DND-41 (cell line): Measurements from ENCODE around the gene TAGLN2.

Experiments used
- ATAC-seq: fragments of 200-7000 bp; cut with Tn5 transposase; 3 replicates; pipeline ENCODE4 v1.9.1; 2021; ENCODE audit warnings: low read depth; ENCODE audit not compliant: insufficient read depth
- DNase-seq: peaks from one replicate; pipeline ENCODE4 v3.0.0-alpha.2; 2020
- H2AFZ ChIP-seq: 2 replicates; pipeline ENCODE4 v1.6.0; 2012; ENCODE audit warnings: low read depth, low read length
- H3K27ac ChIP-seq: 2 replicates; pipeline ENCODE4 v1.5.1; 2012; ENCODE audit warnings: low read length, inconsistent platforms
- H3K27me3 ChIP-seq: fragments of 200-600 bp; sonication (generic); 2 replicates; pipeline ENCODE4 v1.6.0; 2012; ENCODE audit warnings: low read length, mild to moderate bottlenecking, inconsistent platforms; ENCODE audit not compliant: insufficient read depth, poor library complexity
- H3K36me3 ChIP-seq: 2 replicates; pipeline ENCODE4 v1.5.1; 2012; ENCODE audit warnings: low read length, inconsistent platforms; ENCODE audit not compliant: insufficient read depth
- H3K4me1 ChIP-seq: 2 replicates; pipeline ENCODE4 v1.5.1; 2012; ENCODE audit warnings: mild to moderate bottlenecking, low read length; ENCODE audit not compliant: insufficient read depth
- H3K4me2 ChIP-seq: 2 replicates; pipeline ENCODE4 v1.6.0; 2012; ENCODE audit warnings: mild to moderate bottlenecking, moderate library complexity, low read length, inconsistent platforms; ENCODE audit not compliant: insufficient read depth
- H3K4me3 ChIP-seq, 2 experiments: fragments of 200-600 bp in 1 of 2; shearing (Covaris generic) in 1 of 2; 2 replicates each; pipeline ENCODE4 v1.5.1; 2012 to 2016; ENCODE audit warnings: inconsistent platforms in 2 of 2, low read length in 2 of 2, mild to moderate bottlenecking in 2 of 2, low read depth in 1 of 2, moderate library complexity in 1 of 2
- H3K79me2 ChIP-seq: 2 replicates; pipeline ENCODE4 v1.6.0; 2012; ENCODE audit warnings: low read length, inconsistent platforms; ENCODE audit not compliant: insufficient read depth
- H3K9ac ChIP-seq: 2 replicates; pipeline ENCODE4 v1.6.0; 2012; ENCODE audit warnings: low read depth, mild to moderate bottlenecking, inconsistent platforms, low read length, moderate library complexity
- H3K9me3 ChIP-seq: 2 replicates; pipeline ENCODE4 v1.5.1; 2012; ENCODE audit warnings: low read length, moderate library complexity, mild to moderate bottlenecking, inconsistent platforms; ENCODE audit not compliant: insufficient read depth, severe bottlenecking
- H4K20me1 ChIP-seq: 2 replicates; pipeline ENCODE4 v1.6.0; 2012; ENCODE audit warnings: low read length; ENCODE audit not compliant: insufficient read depth
- EZH2 ChIP-seq: IDR thresholded peaks from 3 replicates; pipeline ENCODE4 v1.6.1; 2012; ENCODE audit warnings: borderline replicate concordance, low read depth, mild to moderate bottlenecking, moderate library complexity, low read length, inconsistent platforms; ENCODE audit not compliant: severe bottlenecking
- TF ChIP-seq, protein P1 (sequence below): IDR thresholded peaks from 2 replicates; pipeline ENCODE4 v1.5.1; 2012; ENCODE audit warnings: borderline replicate concordance, low read length, moderate library complexity, mild to moderate bottlenecking; ENCODE audit not compliant: poor library complexity, severe bottlenecking; ENCODE audit errors: extremely low read depth

The TAGLN2 gene

DNA sequence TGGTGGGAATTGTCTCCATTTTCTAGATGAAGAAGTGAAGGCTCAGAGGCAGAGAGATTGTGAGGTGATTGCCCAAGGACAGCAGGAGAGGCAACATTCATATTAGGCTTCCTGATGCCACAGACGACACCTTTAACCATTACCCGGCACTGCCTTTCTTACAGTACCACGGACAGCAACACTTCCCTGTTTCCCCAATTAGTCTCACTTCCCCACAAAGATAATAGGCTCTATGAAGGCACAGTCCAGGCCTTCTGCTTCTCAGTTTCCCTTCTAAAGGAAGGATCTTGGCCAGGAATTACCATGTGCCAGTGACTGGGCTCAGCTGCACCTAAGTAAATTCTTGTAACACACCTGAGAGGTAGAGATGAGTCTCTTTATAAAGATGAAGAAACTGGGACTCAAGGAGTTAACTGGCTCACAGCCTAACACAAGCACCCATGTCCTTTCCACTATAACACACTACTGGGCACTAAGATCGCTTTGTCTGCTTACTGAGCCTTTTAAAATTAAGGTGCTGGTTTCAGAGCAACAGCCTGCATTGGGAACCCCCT lies 10.5 kb upstream of the TAGLN2 start:
- H3K9ac ChIP-seq, result no peak overlapping the region
- H2AFZ ChIP-seq, result no peak overlapping the region
- H3K79me2 ChIP-seq, result no peaks in the 10 kb centered on the region
- no peak overlapping the region for H3K4me2 ChIP-seq
- TF ChIP-seq, protein P1, sequence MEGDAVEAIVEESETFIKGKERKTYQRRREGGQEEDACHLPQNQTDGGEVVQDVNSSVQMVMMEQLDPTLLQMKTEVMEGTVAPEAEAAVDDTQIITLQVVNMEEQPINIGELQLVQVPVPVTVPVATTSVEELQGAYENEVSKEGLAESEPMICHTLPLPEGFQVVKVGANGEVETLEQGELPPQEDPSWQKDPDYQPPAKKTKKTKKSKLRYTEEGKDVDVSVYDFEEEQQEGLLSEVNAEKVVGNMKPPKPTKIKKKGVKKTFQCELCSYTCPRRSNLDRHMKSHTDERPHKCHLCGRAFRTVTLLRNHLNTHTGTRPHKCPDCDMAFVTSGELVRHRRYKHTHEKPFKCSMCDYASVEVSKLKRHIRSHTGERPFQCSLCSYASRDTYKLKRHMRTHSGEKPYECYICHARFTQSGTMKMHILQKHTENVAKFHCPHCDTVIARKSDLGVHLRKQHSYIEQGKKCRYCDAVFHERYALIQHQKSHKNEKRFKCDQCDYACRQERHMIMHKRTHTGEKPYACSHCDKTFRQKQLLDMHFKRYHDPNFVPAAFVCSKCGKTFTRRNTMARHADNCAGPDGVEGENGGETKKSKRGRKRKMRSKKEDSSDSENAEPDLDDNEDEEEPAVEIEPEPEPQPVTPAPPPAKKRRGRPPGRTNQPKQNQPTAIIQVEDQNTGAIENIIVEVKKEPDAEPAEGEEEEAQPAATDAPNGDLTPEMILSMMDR, result no peak
- TF ChIP-seq EZH2, result no peak
- H3K4me3 ChIP-seq, result no peak overlapping the region
- H3K27ac ChIP-seq, result no peak overlapping the region
- H4K20me1 ChIP-seq, result no peaks in the 10 kb centered on the region
- ATAC-seq (no peak), DNase-seq (no peak)
- H3K27me3 ChIP-seq, result peaks cover 6% of the 10 kb centered on the region
- no peaks in the 10 kb centered on the region for H3K36me3 ChIP-seq
- no peaks in the 10 kb centered on the region for H3K9me3 ChIP-seq
- no peaks in the 10 kb centered on the region for H3K4me1 ChIP-seq

DNA sequence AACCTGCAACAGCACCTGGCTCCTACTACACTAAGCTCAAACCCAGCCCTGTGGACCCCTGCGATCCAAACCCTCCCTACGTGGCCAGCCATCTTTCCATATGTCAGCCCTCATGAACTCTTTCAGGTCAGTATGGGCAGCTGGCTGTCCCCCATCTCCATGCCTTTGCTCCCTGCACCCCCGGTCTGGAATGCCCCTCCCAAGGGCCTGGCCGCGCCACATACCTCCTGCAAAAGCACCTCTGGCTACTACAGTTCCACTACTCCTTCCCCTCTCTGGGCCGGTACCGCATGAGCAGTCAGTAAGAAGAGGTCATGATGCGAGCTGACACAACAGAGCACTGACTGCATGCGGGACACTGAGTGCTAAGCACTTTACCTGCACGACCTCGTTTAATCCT lies 10.0 kb upstream of the TAGLN2 start:
- H3K9ac ChIP-seq, result no peak overlapping the region

DNA sequence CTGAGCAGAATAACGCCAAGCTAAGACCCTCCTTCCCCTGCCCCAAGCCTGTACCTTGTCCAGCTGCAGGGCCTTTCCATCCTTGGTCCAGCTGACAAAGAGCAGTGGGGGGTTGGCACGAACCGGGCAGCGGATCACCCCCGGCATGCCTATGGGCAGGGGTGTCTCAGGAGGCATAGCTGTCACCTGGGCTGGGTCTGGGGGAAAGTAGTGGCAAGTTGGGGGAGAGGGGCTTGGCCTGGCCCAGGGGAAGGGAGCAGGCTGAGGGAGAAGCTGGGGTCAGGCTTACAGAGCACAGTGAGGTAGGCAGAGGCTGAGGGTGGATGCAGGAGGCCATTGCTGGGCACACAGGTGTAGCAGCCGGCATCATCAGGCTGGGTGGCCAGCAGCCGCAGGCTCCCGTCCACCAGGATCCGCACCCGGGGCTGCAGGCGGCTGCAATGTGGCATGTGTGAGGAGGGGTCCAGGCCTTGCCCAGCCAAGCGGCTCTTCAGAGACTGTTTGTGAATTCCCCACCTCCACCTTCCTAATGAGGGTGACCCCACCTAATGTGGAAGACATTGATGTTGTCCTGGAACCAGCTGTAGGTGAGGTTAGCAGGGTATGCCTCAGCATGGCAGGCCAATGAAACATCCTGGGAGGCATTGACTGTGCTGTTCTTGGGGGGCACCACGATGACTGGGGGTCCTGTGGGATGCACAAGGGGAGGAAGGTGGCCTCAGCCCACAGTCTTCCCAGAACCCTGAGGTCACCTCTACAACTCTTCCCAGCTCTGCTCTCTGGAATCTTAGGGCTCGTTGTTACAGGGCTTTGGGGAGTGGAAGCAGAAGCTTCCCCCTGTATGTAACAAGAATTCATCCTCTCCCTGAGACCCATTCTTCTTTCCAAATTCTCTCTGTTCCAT lies 9.1 kb upstream of the TAGLN2 start:
- peaks cover 3% of the 10 kb centered on the region for H3K27me3 ChIP-seq
- no peak for TF ChIP-seq EZH2
- TF ChIP-seq, protein P1, result no peak
- H3K27ac ChIP-seq, result no peak overlapping the region
- H4K20me1 ChIP-seq, result no peaks in the 10 kb centered on the region
- H3K79me2 ChIP-seq, result no peaks in the 10 kb centered on the region
- no peak for ATAC-seq
- DNase-seq, result no peak
- H3K36me3 ChIP-seq, result no peaks in the 10 kb centered on the region
- H3K4me2 ChIP-seq, result no peak overlapping the region
- H3K9ac ChIP-seq, result no peak overlapping the region
- no peaks in the 10 kb centered on the region for H3K9me3 ChIP-seq
- no peak overlapping the region for H3K4me3 ChIP-seq
- no peak overlapping the region for H2AFZ ChIP-seq
- no peaks in the 10 kb centered on the region for H3K4me1 ChIP-seq

More for the DNA sequence above, 10.0 kb upstream of the TAGLN2 start:
- Histone ChIP-seq H3K4me2 (no peak overlapping the region), H3K79me2 (no peaks in the 10 kb centered on the region), H2AFZ (no peak overlapping the region), H3K4me1 (no peaks in the 10 kb centered on the region), H3K36me3 (no peaks in the 10 kb centered on the region), H3K9me3 (no peaks in the 10 kb centered on the region), H3K4me3 (no peak overlapping the region), H3K27me3 (peaks cover 3% of the 10 kb centered on the region), H3K27ac (no peak overlapping the region), H4K20me1 (no peaks in the 10 kb centered on the region)
- no peak for TF ChIP-seq EZH2
- TF ChIP-seq, protein P1, result no peak
- DNase-seq (no peak), ATAC-seq (no peak)
